Activated naive CD4-positive, alpha-beta T cell treated with Interleukin-2 at 50 U/mL for 16 hours (primary cell): ENCODE data around the gene NOP16.

Experiments
- DNase-seq: peaks from one replicate; pipeline ENCODE4 v3.0.0-alpha.2; 2020

The NOP16 gene, protein sequence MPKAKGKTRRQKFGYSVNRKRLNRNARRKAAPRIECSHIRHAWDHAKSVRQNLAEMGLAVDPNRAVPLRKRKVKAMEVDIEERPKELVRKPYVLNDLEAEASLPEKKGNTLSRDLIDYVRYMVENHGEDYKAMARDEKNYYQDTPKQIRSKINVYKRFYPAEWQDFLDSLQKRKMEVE

DNA sequence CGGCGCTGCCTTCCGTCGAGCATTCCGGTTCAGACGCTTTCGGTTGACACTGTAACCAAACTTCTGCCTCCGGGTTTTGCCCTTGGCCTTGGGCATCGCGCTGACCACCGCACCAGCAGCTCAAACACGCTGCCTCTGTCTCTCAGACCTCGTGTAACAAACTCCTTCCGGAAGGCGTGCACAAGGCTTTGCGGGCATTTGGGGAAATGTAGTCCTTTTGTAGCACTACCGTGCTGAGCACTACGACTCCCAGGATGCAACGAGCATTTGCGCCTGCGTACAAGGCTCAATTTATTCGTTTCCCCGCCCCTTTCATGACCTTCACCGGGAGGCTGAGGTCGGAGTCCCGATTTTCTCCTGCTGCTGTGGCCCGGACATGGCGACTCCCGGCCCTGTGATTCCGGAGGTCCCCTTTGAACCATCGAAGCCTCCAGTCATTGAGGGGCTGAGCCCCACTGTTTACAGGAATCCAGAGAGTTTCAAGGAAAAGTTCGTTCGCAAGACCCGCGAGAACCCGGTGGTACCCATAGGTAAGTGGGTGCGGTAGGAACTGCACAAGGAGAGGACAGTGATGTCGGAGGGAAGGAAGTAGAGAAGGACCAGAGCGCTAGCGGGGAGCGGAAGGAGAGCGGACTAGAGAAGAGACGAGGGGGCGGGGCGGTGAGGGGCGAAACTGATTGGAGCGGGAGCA is at the start of gene NOP16, which contains the start of gene HIGD2A:
TSS of gene NOP16 (minus strand) at position 155 of the 691 bp plus-strand sequence. CDS start at position 96, 59 bp downstream.
TSS of gene HIGD2A (plus strand) at position 308 of the 691 bp plus-strand sequence. CDS start at position 377, 69 bp downstream.
- peak; percentile 99 for DNase-seq

DNA sequence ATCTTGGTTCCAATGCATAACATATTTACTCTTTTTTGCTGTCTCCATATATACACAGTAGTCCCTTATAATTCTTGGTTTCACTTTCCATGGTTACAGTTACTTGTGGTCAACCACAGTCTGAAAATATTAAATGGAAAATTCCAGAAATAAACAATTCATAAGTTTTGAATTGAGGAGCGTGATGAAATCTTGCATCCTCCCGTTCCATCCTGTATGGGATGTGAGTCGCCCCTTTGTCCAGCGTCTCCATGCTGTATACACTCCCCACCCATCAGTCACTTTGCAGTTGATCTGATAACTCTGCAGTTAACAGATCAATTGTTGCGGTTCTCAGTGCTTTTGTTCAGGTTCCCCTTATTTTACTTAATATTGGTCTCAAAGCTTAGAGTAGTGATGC is 48.3 kb upstream of the NOP16 start:
- no peak for DNase-seq

DNA sequence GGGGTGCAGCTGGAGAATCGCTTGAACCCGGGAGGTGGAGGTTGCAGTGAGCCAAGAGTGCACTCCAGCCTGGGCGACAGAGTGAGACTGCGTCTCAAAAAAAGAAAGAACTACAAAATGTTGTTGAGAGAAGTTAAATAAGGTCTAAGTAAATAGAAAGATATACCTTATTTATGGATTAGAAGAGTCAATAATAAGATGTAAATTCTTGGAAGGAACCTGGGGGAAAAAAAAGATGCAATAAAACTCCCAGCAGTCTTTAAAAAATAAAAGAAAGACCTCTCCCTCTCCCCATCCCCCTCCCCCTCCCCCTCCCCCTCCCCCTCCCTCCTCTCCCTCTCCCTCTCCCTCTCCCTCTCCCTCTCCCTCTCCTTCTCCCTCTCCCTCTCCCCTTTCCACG is 44.3 kb upstream of the NOP16 start:
- DNase-seq, result no peak

DNA sequence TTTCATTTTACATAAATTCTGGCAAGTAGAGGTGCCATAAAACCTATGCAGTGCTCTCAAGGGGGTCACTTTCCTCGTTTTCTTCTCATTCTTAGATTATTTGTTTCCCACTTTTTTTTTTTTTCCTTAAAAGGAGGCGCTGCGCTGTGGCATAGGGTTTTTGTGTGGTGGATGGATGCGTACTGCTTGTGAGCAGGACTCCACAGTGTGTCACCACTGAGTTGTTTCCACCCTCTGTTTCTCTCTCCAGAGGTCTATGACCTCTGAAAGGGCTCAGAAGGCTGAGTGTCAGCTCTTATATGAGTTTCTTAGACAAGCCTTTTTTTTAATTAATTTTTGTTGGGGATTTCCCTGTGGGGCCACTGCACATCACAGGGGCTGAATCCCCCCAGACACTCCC is 41.6 kb upstream of the NOP16 start:
- DNase-seq, result no peak

DNA sequence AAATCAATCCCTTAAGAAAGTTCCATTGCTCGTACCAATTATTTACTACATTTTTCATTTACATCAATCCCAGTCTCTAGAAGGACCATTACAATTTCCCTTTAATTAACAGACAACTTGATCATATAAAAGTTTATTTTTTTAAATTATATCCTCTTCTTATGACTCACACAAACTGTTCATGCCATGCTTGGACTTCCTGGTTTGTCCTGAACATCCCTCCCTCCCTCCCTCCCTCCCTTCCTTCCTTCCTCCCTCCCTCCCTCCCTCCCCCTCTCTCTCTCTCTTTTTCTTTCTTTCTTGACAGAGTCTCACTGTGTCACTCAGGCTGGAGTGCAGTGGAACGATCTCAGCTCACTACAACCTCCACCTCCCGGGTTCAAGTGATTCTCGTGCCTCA is 39.6 kb upstream of the NOP16 start:
- no peak for DNase-seq

DNA sequence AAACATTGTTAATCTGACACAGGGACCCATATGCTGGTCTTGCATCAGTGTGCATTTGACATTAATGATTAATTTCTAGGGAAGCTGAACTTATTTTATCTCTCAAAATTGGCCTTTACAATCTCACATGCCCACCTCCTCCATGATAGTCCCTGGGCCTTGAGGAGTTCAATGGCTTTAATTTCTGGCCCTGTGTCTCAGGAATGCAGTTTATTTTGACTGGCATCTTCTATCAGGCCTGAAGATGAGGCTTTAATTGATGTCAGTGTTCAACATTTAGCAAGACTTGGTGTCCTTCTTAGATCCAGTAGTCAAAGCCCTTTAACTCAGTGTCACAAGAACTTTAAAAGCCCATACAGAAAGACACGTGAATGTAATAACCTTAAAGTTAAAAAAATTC is 38.5 kb upstream of the NOP16 start:
- DNase-seq, result no peak

DNA sequence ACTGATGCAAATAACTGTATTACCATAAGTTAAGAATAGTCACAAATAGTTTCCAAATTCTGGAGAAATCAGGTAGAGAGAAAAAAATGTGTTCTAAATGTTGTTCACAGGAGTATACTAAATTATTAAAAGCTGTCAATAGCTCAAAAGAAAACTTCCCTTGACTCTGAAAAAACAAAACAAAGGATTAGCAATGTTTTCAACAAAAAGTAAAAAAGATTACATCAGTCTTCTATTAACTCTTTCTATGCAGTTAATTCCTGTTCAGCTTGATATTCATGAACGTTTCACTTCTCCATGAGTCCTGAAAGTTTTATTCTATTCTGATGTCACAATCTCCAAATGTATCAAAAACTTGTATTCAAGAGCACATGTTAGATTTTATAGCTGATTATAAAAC is 37.4 kb upstream of the NOP16 start:
- no peak for DNase-seq

DNA sequence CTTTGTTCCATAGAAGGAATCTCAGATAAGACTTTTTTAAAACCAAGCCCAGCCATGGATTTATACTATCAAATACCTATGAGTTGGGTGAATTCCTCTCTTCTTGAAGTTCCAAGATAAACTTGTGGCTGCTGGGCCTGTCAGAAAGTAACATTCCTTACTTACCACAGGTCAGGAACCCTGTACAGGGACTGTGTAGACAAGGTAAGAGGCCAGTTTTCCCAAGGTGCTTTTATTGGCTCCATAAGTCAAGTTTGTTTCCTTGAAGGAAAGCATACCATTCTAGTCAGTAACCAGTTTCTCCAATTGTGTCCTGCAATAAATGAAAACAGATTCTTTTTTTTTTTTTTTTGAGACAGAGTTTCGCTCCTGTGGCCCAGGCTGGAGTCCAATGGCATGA is 36.7 kb upstream of the NOP16 start:
- DNase-seq, result no peak

DNA sequence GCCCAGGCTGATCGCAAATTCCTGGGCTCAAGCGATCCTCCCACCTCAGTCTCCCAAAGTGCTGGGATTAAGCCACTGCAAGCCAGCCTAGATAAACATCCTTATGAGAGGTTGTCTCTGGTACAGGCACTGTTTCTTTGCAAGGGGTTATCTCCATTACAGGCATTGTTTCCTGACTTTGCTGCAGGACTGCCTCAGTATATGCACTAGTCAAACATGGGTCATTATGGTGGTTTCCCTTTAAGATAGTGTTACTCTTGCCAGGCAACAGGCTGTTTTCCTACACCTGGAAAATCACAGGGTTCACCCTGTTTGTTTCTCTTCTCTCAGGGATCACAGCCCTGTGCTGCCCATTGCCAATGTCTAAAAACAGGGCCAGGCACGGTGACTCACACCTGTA is 35.8 kb upstream of the NOP16 start:
- no peak for DNase-seq

DNA sequence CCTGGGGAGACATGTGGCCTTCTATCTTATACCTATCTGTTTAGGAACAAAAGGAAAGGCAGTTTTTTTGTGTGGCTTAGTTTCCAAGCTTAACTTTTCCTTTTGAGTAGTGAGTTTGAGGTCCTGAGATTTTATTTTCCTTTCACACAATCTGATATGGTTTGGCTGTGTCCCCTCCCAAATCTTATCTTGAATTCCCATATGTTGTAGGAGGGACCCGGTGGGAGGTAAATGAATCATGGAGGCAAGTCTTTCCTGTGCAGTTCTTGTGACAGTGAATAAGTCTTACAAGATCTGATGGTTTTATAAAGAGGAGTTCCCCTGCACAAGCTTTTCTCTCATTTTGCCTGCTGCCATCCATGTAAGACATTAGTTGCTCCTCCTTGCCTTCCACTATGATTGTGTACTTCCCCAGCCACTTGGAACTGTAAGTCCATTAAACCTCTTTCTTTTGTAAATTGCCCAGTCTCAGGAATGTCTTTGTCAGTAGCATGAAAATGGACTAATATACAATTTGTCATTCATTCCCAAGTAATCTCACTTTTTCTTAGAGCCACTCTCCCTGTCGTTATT is 32.7 kb upstream of the NOP16 start:
- no peak for DNase-seq

DNA sequence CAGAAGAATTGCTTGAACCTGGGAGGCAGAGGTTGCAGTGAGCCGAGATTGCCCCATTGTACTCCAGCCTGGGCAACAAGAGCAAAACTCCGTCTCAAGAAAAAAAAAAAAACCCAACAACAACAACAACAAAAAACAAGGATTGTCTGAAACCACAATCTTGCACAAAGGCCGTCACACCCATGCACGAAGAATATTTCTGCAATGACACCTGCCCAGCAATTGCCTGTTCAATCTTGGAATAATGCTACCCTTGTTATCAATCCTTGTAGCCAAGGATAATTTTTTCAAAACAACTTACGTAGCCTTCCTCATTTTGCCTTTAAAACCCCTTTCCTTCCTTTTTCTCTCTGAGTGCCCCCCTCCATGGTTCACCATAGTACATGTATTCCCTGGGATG is 31.7 kb upstream of the NOP16 start:
- DNase-seq, result no peak

DNA sequence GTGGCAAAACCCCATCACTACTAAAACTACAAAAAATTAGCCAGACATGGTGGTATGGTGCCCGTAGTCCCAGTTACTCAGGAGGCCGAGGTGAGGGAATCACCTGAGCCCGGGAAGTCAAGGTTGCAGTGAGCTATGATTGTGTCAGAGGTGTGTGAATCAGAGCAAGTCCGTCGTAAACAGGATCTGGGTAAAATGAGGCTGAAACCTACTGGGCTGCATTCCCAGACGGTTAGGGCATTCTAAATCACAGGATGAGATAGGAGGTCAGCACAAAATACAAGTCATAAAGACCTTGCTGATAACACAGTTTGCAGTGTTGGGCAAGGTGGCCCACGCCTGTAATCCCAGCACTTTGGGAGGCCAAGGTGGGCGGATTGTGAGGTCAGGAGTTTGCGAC is 29.9 kb upstream of the NOP16 start:
- no peak for DNase-seq

DNA sequence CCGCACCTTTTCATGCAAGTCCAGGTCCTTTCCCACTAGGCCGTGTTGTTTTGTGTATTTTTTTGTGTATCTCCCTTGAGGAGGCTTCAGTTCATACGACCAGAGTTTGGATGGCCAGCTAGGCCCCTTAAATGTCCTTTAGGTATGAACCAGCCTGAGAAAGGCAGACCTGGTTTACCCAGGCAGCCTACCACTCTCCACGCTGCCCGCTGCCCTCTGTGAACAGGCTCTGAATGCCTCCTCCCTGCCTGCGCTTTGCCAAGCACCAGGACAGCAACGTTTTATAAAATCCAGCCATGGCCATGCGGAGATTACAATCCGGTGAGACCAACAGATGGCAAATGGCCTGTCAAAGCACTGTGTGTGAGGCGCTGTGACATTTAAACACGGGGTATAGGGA is 28.6 kb upstream of the NOP16 start:
- no peak for DNase-seq

DNA sequence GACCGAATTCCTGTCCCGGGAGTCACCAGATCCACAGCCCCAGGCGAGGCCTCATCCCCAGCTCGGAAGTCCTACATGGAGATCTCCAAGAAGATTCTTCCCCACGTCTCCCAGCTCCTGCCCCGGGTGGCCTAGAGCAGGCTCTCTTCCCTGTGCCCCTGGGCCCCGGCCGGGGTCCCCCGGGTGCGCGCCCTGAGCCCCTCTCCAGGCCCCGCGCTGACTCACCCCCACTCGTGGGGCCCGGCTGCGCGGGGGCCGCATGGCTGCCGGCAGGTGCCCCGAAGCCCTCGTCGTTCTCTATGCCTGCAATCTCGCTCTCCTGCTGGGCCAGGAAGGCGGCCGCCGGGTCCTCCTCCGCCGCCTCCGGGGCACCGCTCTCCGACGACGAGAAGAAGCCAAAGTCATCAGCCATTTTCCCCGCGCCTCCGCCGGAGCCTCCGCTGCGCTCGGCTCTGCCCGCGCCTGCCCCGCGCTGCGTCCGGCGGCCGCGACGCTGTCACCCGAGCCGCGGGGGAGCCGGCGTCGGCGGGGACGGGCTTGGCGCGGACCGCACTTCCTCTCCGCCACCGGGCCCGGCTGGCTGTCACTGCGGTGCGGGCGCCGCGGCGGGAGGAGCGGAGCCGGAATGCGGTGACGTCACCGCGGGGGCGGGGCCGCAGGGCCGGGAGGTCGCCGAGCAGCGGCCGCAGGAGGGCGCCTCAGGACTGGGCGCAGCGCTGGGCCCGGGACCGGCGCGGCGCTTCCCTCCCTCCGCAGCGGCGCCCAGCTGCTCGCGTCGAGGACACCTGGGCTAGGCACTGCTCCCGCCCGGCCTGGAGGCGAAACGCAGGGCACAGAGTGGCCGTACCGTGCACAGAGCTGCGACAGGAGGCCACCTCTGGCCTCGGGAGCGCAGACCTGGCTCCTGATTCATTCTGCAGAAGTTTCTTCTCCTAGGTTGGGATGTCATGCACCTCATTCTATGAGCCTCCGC is 27.8 kb upstream of the NOP16 start, which contains the start of gene CLTB:
TSS of gene CLTB (minus strand) at position 588 of the 973 bp plus-strand sequence. CDS start at position 412, 176 bp downstream.
- DNase-seq, result peak; percentile 92

DNA sequence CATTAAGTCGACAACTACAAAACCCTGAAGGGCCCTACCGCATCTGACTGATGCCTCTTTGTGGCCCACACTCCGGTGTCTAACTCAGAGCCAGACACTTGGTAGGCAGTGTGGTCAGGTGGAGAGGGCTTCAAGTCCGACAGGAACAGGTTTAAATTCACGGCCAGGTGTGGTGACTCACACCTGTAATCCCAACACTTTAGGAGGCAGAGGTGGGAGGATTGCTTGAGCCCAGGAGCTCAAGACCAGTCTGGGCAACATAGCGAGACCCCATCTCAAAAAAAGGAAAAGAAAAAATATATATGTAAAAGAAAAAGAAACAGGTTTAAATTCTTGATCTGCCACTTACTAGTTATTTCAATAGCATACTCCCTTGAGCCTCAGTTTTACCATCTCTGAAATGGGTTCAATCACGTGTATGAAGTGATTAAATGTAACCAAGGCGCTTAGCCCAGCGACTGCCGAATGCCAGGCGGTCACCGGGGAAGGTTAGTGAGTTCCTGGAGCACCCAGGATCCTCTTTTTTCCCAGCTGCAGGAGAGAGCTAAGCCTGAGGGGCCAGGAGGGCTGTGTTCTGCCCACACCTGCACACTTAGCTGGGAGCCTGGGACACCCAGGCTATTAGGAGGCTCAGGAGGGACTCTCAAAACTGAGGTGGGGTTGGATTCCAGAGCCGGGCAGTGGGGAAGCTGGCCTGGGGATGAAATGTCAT is 27.0 kb upstream of the NOP16 start:
- no peak for DNase-seq

DNA sequence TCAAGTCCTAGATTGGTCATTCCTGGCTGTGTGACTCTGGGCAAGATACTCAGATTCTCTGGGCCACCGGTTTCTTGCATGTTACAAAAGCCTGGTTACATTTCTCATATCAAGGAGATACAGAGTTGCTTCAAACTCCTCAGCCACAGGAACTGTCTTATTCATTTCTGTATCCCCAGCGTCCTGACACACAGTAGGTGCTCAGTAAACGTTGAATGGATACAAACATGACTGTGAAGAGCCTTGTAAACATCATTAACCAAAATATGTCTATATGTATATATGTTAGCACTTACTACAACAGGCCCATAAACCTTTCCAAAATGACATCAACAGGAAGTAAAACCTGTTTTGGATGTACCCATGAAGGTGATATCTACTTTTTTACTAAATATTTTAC is 26.3 kb upstream of the NOP16 start:
- DNase-seq, result no peak

DNA sequence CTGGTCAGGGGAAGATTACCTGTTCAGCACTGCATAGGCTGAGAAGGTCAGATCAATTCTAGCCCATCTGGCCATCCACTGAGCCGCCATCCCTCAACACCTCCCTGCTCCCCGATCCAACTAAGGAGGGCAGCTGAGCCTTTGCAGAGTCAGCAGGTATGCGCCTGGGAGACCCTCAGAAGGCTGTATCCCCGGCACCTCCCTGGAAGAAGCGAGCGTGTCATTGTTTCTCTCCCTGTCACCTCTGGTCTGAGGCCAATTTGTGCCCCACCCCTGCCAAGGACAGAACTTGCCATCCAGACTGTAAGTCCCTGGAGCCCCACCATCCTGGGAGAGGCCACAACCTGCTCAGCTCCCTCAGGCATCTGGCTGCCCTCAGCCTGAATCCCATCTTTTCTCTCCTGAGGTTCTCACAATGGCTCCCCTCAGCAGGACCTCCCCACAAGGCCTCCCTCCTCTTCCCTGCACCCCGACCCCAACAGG is 25.4 kb upstream of the NOP16 start:
- no peak for DNase-seq

DNA sequence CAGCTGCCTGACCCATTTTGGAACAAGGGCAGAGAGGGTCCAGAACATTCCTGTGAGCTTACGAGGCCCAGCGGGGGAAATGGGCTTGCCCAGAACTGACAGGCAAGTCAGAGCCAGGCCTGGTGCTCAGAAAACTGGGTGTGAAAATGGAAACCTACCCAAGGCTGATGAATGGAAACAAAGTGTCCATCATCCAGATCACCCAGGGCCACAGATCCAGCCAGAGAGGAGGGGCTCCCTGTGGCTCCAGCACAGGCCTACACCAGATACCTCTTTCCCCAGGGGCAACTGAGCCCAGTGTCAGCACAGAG is 24.8 kb upstream of the NOP16 start:
- DNase-seq, result no peak

DNA sequence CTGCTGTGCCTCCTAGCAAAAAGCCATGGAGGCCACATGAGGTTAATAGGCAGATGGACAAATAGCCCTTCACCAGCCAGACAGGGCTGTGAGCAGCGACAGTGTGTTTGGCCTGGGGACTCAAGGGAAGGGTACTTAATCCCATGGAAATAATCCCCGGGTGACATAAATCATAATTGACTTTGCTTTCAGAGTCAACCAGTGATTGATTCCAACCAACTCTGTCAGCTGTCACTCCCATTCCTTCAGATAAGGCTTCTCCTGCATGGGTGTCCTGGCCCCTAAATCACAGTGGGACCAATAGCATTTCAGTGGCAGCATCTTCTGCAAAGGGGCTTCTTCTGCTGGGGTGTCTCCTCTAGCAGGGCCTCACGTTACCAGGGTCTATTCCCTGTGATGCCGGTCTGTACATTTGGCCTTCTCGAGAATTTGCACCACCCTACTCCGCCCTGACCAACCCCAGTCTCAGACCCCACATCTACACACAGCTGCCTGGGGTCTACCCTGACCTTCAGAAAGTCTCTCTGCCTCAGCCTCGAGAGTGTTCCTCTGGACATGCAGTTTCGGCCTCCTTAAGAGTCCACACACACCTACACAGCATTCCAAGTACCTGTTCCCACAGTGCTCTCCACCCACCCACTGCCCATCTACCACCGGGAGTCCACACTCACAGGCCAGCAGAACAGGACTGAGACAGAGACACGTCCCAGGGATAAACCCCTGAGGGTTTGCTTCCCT is 24.3 kb upstream of the NOP16 start:
- no peak for DNase-seq

DNA sequence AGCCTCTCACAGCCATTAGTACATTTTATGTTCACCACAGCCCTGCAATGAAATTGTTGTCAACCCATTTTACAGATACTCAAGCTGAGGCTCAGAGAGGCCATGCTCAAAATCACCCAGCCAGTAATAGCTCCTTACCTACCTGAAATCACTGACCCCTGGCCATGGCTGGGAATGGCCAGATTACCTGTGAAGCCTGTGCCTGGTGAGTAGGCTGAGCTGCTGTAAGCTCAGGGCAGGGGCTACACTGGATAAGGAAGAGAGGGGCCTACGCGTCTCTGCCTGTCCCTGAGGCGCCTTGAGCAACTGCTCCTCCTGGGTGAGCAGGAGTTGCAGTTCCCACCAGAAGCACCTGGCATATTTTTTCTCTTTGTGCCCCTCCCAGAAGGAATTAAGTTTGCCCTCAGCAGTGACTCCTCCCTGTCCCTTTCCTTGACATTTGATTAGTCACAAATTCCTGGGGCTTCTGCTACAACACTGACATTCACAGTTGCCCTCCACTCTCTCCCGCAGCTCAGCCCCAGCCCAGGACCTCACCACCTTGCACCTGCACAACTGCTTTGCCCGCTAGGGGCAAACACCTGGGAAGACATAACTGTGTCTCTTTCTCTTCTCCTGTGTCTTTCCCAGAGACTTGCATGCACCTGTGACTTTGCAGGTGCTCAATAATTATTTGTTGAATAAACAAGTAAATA is 22.2 kb upstream of the NOP16 start:
- no peak for DNase-seq

DNA sequence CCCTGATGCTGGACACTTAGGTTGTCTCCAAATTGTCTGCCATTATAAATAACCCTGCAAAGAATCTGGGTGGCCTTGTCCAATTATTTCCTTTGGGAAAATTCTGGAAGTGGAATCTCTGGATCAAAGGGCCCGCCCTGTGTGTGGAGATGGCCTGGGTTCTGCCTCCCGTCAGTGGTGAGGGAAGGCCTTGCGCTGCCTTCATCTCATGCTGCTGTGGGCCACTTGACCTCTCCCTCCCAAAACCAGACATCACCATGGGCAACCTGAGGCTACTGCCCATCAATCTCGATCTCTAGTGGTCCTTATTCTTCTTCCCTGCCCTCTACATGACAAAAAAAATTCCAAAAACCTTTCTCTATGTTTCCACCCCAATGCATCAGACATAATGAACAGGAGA is 21.4 kb upstream of the NOP16 start:
- no peak for DNase-seq
